Liver (tissue), 3 donors: ENCODE measurements around the gene ANAPC4.

Experiments used
- CTCF ChIP-seq: fragments of 150-350 bp; IDR thresholded peaks from 2 replicates; pipeline ENCODE4 v1.5.1; 2017; ENCODE audit warnings: improper control_type of control experiment, low read depth, low read length; ENCODE audit not compliant: missing input control
- EGR1 ChIP-seq, 2 donors: IDR thresholded peaks; 2 replicates each; pipeline ENCODE4 v1.6.1; 2016 to 2018; ENCODE audit warnings: antibody characterized with exemption in 2 of 2, low read depth in 2 of 2
- FOXA2 ChIP-seq: IDR thresholded peaks from 2 replicates; pipeline ENCODE4 v1.6.1; 2016; ENCODE audit warnings: antibody characterized with exemption
- GABPA ChIP-seq, 2 donors: IDR thresholded peaks in 1 of 2; conservative IDR thresholded peaks in 1 of 2; 2 replicates each; pipeline ENCODE4 v1.6.1; 2016; ENCODE audit warnings: antibody characterized with exemption in 2 of 2, mild to moderate bottlenecking in 1 of 2, moderate library complexity in 1 of 2
- JUND ChIP-seq, 2 donors: IDR thresholded peaks; 2 replicates each; pipeline ENCODE4 v1.6.1; 2016; ENCODE audit warnings: antibody characterized with exemption in 2 of 2
- MAX ChIP-seq: IDR thresholded peaks from 2 replicates; pipeline ENCODE4 v1.6.1; 2016; ENCODE audit warnings: antibody characterized with exemption
- REST ChIP-seq: IDR thresholded peaks from 2 replicates; pipeline ENCODE4 v1.6.1; 2016; ENCODE audit warnings: antibody characterized with exemption, mild to moderate bottlenecking
- RXRA ChIP-seq, 2 donors: IDR thresholded peaks; 2 replicates each; pipeline ENCODE4 v1.6.1; 2017 to 2018; ENCODE audit warnings: antibody characterized with exemption in 2 of 2, mild to moderate bottlenecking in 1 of 2
- SP1 ChIP-seq: IDR thresholded peaks from 2 replicates; pipeline ENCODE4 v1.6.1; 2018; ENCODE audit warnings: antibody characterized with exemption, mild to moderate bottlenecking
- TAF1 ChIP-seq: conservative IDR thresholded peaks from 2 replicates; pipeline ENCODE4 v1.6.1; 2016; ENCODE audit warnings: antibody characterized with exemption, mild to moderate bottlenecking
- YY1 ChIP-seq: IDR thresholded peaks from 2 replicates; pipeline ENCODE4 v1.6.1; 2016; ENCODE audit warnings: antibody characterized with exemption, mild to moderate bottlenecking
- ZBTB33 ChIP-seq: IDR thresholded peaks from 2 replicates; pipeline ENCODE4 v1.6.1; 2016; ENCODE audit warnings: antibody characterized with exemption
- TF ChIP-seq, protein P1 (sequence below): IDR thresholded peaks from 2 replicates; pipeline ENCODE4 v1.6.1; 2016; ENCODE audit warnings: antibody characterized with exemption
- donor health status: healthy.
- donor health status: healthy.

GRCh38 chr4:25413261-25413660 lies 36.2 kb downstream of the ANAPC4 start:
- TF ChIP-seq CTCF (no peak), ZBTB33 (no peak), REST (no peak), YY1 (no peak), SP1 (no peak), TAF1 (no peak), FOXA2 (no peak), JUND (IDR thresholded peaks at IDR 0.05) (no peak), GABPA (IDR thresholded peaks at IDR 0.05 in 1 of 2, conservative IDR thresholded peaks at IDR 0.05 in 1 of 2) (no peak), MAX (no peak), EGR1 (IDR thresholded peaks at IDR 0.05; ENCODE audit: low read depth in 2 of 2) (no peak), RXRA (IDR thresholded peaks at IDR 0.05) (no peak)
- TF ChIP-seq, protein P1, sequence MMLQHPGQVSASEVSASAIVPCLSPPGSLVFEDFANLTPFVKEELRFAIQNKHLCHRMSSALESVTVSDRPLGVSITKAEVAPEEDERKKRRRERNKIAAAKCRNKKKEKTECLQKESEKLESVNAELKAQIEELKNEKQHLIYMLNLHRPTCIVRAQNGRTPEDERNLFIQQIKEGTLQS, result no peak
